Measurements from ENCODE around the gene VCL. TPM values are rescaled to one million over a fixed set of nuclear protein-coding genes. Genes with fewer than 3 reads are reported as not detected.
A peak's percentile ranks its signal among the peaks of the same experiment; 100 is the strongest.

The VCL gene
- total RNA-seq, 1 experiment from 2014 or later = 291 TPM

DNA sequence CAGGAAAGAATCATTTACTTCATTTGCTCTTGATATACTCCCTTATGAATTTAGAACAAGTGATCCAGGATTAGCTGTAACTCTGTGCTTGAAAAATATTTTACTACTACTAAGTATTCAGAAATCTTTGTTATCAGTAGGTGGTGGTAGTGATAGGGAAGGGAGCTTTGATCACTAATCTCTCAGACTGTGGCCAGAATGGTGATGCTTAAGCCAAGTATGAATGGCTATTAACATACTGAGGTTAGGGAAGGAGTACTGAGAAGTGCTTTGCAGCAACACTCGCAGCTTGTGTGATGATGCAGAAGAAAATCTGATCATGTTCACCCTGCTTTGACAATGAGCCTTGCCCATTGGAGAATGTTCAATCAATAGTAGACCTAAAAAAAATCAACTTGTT is 123.5 kb downstream of the VCL start:
- peak overlapping the region in 1 of 3 experiments; percentile 11; a peak in 1 of 7 replicates for H3K27ac Mint-ChIP-seq
- Histone ChIP-seq H3K56ac (ENCODE audit: insufficient read length, low read depth, low read length) (no peak overlapping the region), H3K4ac (ENCODE audit: low read depth, low read length) (no peak overlapping the region), H3T11ph (ENCODE audit: low read length) (no peak overlapping the region), H3K79me1 (ENCODE audit: insufficient read depth, low read depth, low read length, poor library complexity, severe bottlenecking) (no peaks in the 10 kb centered on the region), H4K8ac (replicated peaks; ENCODE audit: insufficient read length, low read depth, low read length) (no peak overlapping the region), H2BK20ac (ENCODE audit: low read depth, low read length, poor library complexity, severe bottlenecking) (no peak overlapping the region), H4K91ac (ENCODE audit: insufficient read length, low read depth, low read length) (no peak overlapping the region), H2BK5ac (ENCODE audit: insufficient read length, low read length) (no peak overlapping the region), H3K9ac (ENCODE audit: extremely low read depth, insufficient read length, low read length) (no peak overlapping the region), H4K20me1 (ENCODE audit: control insufficient read depth, insufficient read depth, insufficient read length) (no peaks in the 10 kb centered on the region), H2BK12ac (ENCODE audit: insufficient read length, low read depth, low read length) (no peak overlapping the region), H3K14ac (ENCODE audit: insufficient read depth, low read length) (no peak overlapping the region), H2BK120ac (ENCODE audit: low read depth, low read length, poor library complexity, severe bottlenecking) (no peak overlapping the region), H3K18ac (ENCODE audit: insufficient read length, low read depth, low read length) (no peak overlapping the region), H3K4me1 (ENCODE audit: insufficient read depth, low read length) (no peaks in the 10 kb centered on the region), H3K9me3 (ENCODE audit: control insufficient read depth, low read depth, low read length) (no peaks in the 10 kb centered on the region), H2AK5ac (ENCODE audit: insufficient read length, low read length) (no peak overlapping the region), H3K79me2 (ENCODE audit: insufficient read depth, low read length) (no peaks in the 10 kb centered on the region), H4K5ac (ENCODE audit: insufficient read length, low read depth, low read length) (no peak overlapping the region), H3K27ac (ENCODE audit: insufficient read length, low read depth, low read length) (no peak overlapping the region), H3K23me2 (ENCODE audit: insufficient read length, low read depth, low read length, poor library complexity, severe bottlenecking) (no peaks in the 10 kb centered on the region), H3K4me2 (ENCODE audit: insufficient read depth, insufficient read length, low read length) (no peak overlapping the region), H2BK15ac (ENCODE audit: low read depth, low read length) (no peak overlapping the region), H2AFZ (ENCODE audit: low read length) (no peak overlapping the region), H3K27me3 (ENCODE audit: insufficient read depth, low read length) (no peaks in the 10 kb centered on the region), H3K23ac (ENCODE audit: insufficient read length, low read depth, low read length) (no peak overlapping the region)
- peaks cover 28 to 90% (median 67%) of the 10 kb centered on the region in 3 experiments; a peak in 6 of 7 replicates for H3K36me3 Mint-ChIP-seq (ENCODE audit: insufficient read depth in 1 of 3, low read depth in 3 of 3)
- no peak for DNase-seq
- WGBS (ENCODE audit: extremely low coverage, insufficient read length, low lambda C conversion rate) = no CpG with 5 or more reads among the region's 1 CpG
- no peaks in the 10 kb centered on the region for H3K9me3 Mint-ChIP-seq
- H3K4me3 Mint-ChIP-seq = no peak overlapping the region
- TF ChIP-seq, protein P1, sequence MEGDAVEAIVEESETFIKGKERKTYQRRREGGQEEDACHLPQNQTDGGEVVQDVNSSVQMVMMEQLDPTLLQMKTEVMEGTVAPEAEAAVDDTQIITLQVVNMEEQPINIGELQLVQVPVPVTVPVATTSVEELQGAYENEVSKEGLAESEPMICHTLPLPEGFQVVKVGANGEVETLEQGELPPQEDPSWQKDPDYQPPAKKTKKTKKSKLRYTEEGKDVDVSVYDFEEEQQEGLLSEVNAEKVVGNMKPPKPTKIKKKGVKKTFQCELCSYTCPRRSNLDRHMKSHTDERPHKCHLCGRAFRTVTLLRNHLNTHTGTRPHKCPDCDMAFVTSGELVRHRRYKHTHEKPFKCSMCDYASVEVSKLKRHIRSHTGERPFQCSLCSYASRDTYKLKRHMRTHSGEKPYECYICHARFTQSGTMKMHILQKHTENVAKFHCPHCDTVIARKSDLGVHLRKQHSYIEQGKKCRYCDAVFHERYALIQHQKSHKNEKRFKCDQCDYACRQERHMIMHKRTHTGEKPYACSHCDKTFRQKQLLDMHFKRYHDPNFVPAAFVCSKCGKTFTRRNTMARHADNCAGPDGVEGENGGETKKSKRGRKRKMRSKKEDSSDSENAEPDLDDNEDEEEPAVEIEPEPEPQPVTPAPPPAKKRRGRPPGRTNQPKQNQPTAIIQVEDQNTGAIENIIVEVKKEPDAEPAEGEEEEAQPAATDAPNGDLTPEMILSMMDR (conservative IDR thresholded peaks at IDR 0.05) = no peak
- no peaks in the 10 kb centered on the region for H3K27me3 Mint-ChIP-seq (ENCODE audit: low read depth)
- no peaks in the 10 kb centered on the region for H3K4me1 Mint-ChIP-seq

All from H9 (cell line).